GM21825 (cell line): ENCODE measurements around the gene ROBO3.

Experiments
- ATAC-seq: cut with Tn5 transposase; IDR thresholded peaks from one replicate; pipeline ENCODE4 v1.9.1; 2021; ENCODE audit warnings: mild to moderate bottlenecking, moderate library complexity; ENCODE audit not compliant: unreplicated experiment

ROBO3 gene

DNA sequence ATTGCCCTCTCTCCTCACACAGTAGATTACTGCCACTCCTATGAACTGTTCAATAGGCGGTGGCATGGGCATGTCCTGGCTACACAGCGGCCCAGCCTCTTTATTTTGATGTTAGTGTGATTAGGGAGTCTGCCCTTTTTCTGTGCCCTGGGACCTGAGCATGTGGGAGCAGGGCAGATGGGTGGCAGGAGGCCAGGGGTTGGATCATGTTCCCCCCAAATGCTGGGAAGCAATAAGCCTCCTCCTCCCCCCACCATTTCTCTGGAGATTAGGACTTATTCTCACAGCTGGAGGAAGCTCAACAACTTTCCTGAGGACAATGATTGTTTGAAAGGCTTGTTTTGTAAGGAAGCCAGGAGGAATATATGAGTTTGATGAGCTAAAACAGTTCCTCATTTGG, 54.7 kb downstream of the ROBO3 start:
- no peak for ATAC-seq

DNA sequence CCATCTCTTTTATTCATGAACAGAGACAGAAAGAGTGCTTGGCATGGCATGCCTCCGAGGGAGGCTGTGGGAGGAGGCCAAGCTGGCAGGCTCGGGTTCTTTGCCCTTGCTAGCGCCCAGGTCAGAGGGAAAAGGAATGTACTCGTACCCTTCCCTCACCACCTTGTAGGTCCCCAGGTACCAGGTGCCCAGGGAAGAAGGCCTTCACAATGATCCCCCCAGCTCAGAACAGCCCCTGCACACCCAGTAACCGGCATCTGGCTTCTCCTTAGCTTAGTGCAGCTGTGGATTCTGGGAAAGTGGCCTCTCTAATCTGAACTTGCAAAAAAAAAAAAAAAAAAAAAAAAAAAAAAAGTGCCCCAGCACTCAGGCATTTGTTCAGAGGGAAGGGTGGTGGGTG, 55.1 kb downstream of the ROBO3 start:
- no peak for ATAC-seq

- ATAC-seq, result peak; percentile 66
Observed at GRCh38 chr11:124920870-124921609, 55.8 kb downstream of the ROBO3 start.

DNA sequence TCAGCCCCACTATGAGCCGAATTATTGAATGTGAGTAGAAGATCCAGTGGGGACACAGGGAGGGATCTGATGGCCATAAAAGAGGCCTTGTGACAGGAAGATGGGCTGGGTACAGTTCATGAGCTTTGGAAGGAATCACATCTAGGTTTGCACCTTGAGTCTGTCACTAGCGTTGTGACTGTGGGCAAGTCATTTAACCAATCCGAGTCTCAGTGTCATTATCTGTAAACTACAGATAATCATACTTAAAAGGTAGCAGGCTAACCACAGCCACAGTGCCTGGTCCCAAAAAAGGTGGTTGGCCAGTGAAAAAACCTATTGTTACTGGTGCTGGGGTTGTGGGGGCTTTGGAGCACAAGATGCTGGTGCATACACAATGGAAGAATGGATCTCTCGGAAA, 57.6 kb downstream of the ROBO3 start:
- ATAC-seq, result no peak

- ATAC-seq, result no peak
Observed at GRCh38 chr11:124923296-124923695, 58.1 kb downstream of the ROBO3 start.

DNA sequence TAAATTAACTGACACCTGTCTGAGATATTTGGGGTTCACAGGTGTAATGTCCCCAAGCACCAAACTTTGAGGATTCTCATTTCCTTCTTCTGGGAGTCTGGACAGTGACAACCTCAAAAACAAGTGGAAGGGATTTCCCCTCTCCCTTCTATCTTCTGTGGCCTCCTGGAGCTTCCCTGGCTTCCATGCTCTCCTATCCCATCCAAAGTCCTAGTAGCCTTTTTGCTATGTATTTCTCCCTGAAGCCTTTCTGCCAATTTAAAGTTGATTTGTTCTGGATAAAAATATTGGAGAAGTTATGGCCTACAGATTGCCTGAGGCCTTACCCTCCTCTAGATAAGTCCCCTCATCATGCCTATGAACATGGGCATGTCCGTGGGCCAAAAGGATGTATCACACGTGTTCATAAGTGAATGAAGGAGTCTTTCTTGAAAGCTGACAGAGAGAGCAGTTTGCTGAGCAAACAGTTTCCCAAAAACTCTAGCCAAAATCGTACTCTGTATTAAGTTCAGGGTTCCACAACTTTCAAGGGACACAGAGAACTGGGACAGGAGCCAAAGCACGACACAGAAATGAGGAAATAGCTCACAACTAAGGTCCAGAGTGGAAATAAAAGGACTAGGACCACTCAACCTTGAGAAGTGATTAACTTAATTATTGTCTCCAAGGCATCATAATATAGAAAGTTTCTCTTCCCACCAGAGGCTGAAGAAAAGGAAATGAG, 63.9 kb downstream of the ROBO3 start:
- no peak for ATAC-seq

DNA sequence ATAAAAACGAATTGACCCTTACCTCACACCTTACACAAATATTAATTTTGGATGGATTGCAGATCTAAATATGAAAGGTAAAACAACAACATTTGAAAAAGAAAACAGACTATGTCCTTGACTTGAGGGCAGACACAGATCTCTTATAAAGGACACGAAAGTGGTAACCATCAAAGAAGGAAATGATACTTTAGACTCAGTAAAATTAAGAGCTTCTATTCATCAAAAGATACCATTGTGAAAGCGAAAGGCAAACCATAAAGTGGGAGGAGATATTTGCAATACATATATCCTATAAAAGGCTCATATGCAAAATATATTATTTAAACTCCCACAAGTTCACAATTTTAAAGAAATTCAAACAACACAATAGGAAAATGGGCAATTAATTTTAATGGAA, 65.6 kb downstream of the ROBO3 start:
- ATAC-seq, result peak; percentile 89
